ENCODE data around the gene BBX.

The BBX gene

DNA sequence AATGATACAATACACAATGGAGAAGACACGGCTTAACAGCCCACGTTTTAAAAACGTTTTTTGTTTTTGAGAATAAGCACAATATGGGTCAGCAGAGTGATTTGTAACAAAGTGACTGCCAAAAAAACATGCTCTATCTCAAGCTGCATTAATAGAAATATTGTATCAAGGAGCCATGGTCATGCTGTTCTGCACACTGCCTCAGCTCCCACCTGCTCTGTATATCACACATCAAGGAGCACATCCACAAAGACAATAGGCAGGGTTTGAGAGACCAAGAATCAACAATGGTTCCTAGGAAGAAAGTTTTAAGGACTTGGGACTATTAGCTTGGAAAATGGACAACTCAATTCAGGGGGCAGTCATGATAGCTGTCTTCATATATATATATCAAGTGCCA lies 6.3 kb upstream of the BBX start:
- Histone ChIP-seq H3K27ac (ENCODE audit: low read depth, low read length, severe bottlenecking) (no peak overlapping the region), H3K9me3 (ENCODE audit: control insufficient read depth, low read length) (no peaks in the 10 kb centered on the region), H3K4me1 (ENCODE audit: control insufficient read depth, insufficient read depth, low read length, poor library complexity, severe bottlenecking) (no peaks in the 10 kb centered on the region), H3K4me3 (ENCODE audit: extremely low read depth, insufficient read depth, low read length, poor library complexity, severe bottlenecking) (no peak overlapping the region), H3K36me3 (ENCODE audit: control insufficient read depth, insufficient read depth, low read length) (no peaks in the 10 kb centered on the region)
- no CpG with 5 or more reads among the region's 3 CpGs for WGBS, 2 experiments (ENCODE audit: insufficient coverage in 2 of 2)

DNA sequence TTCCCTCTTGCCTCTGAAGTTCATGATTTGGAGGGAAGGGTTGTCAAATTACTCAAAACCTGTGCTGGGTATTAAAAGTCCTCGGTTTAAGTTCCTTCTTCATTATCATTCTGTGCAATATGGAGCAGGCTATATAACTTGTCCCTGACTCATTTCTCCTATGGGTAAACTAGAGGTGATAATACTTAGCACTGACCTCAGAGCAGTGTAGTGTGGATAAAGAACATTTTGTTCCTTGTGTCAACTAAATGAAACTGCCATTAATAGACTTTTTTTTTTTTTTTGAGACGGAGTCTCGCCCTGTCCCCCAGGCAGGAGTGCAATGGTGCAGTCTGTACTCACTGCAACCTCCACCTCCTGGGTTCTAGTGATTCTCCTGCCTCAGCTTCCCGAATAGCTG lies 2.2 kb upstream of the BBX start:
- H3K4me3 ChIP-seq (ENCODE audit: extremely low read depth, insufficient read depth, low read length, poor library complexity, severe bottlenecking): no peak overlapping the region
- no peaks in the 10 kb centered on the region for H3K9me3 ChIP-seq (ENCODE audit: control insufficient read depth, low read length)
- WGBS, 2 experiments (ENCODE audit: insufficient coverage in 2 of 2): 76 to 88% methylated on average over 1 to 3 of the region's 4 CpGs
- H3K4me1 ChIP-seq (ENCODE audit: control insufficient read depth, insufficient read depth, low read length, poor library complexity, severe bottlenecking): no peaks in the 10 kb centered on the region
- no peak overlapping the region for H3K27ac ChIP-seq (ENCODE audit: low read depth, low read length, severe bottlenecking)
- no peaks in the 10 kb centered on the region for H3K36me3 ChIP-seq (ENCODE audit: control insufficient read depth, insufficient read depth, low read length)

DNA sequence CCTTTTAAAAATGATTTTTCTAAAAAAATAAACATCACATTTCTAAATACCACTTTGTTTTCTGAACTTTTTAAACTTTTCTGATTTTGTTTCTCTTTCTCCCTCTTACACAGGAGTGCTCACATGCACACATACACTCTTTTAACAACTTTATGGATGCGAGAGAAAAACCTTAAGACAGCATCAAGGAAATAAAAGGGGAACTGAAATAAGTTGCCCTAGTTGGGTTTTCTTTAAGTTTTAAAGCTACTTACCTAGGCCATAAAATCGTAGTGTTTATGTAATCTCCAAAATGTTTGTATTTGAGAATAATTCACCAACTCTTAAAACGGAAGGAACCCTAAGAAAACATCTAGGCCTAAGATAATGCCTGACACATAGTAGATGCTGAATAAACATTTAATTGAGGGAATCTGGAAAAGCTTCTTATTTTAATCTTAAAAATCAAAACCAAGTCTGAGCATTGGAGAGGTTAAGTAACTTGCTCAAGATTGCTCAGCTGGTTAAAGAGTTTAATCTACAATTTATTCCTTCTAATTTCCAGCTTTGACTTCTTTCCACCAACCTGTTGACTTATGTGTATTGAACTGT lies 1.2 kb upstream of the BBX start:
- no CpG with 5 or more reads among the region's 3 CpGs for WGBS, 2 experiments (ENCODE audit: insufficient coverage in 2 of 2)
- no peak overlapping the region for H3K27ac ChIP-seq (ENCODE audit: low read depth, low read length, severe bottlenecking)
- no peaks in the 10 kb centered on the region for H3K9me3 ChIP-seq (ENCODE audit: control insufficient read depth, low read length)
- H3K4me1 ChIP-seq (ENCODE audit: control insufficient read depth, insufficient read depth, low read length, poor library complexity, severe bottlenecking): no peaks in the 10 kb centered on the region
- H3K4me3 ChIP-seq (ENCODE audit: extremely low read depth, insufficient read depth, low read length, poor library complexity, severe bottlenecking): no peak overlapping the region
- H3K36me3 ChIP-seq (ENCODE audit: control insufficient read depth, insufficient read depth, low read length): peaks cover under 1% of the 10 kb centered on the region

DNA sequence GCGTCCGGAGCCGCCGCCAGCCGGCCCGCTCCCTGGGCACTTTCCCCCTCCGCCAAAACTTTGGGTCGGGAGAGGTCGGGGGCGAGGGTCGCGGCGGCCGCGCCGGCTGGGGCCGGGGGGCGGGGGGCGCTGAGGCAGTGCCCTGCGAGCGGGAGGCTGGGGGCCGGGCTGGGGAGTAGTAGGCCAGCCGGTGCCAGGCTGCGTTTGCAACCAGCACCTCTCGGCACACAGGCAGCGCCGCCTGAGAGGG lies 452 bp downstream of the BBX start:
- Histone ChIP-seq H3K4me3 (ENCODE audit: extremely low read depth, insufficient read depth, low read length, poor library complexity, severe bottlenecking) (peak overlapping the region; percentile 82), H3K27ac (ENCODE audit: low read depth, low read length, severe bottlenecking) (peak overlapping the region; percentile 73), H3K36me3 (ENCODE audit: control insufficient read depth, insufficient read depth, low read length) (peaks cover 7% of the 10 kb centered on the region), H3K9me3 (ENCODE audit: control insufficient read depth, low read length) (no peaks in the 10 kb centered on the region), H3K4me1 (ENCODE audit: control insufficient read depth, insufficient read depth, low read length, poor library complexity, severe bottlenecking) (no peaks in the 10 kb centered on the region)
- 0% methylated on average over 6 to 25 of the region's 27 CpGs for WGBS, 2 experiments (ENCODE audit: insufficient coverage in 2 of 2)

DNA sequence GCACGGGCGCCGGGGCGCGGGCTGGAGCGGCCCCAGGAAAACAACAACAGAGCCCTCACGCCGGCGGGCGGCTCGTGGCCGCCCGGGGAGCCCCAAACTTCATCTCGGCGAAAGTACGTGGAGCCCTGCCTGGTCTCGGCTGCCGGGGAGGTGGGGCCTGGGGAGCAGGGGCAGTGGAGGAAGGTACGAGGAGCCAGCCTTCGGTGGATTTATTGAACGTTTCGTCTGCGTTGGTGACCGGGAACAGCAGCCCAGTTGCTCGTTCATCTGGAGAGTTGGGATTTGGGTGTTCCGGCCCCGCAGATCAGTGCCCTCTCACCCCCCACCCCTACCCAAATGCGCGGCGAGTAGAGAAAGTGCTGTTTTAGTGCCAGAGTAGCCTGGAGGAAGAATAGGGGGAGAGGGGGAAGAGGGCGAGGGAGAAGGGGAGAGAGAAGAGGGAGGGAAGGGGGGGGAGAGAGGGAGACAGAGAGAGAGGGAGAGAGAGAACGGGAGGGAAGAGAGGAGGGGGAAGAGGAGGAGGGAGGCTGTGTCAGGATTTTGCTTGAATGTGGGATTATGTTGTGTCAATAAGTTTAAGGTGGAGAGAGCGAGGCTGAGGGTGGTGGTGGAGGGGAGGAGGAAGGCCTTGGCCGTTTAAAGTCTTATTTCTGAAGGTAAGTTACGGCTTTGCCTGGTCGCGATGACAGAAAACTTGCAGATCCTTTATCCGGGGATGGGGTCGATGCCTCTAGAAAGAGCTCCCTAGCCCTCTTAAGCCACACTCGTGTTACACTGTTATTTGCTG lies 970 bp downstream of the BBX start:
- Histone ChIP-seq H3K27ac (ENCODE audit: low read depth, low read length, severe bottlenecking) (peak overlapping the region; percentile 73), H3K4me1 (ENCODE audit: control insufficient read depth, insufficient read depth, low read length, poor library complexity, severe bottlenecking) (no peaks in the 10 kb centered on the region), H3K36me3 (ENCODE audit: control insufficient read depth, insufficient read depth, low read length) (peaks cover 7% of the 10 kb centered on the region), H3K4me3 (ENCODE audit: extremely low read depth, insufficient read depth, low read length, poor library complexity, severe bottlenecking) (peak overlapping the region; percentile 82), H3K9me3 (ENCODE audit: control insufficient read depth, low read length) (no peaks in the 10 kb centered on the region)
- 0 to 1% methylated on average over 17 to 24 of the region's 40 CpGs for WGBS, 2 experiments (ENCODE audit: insufficient coverage in 2 of 2)

DNA sequence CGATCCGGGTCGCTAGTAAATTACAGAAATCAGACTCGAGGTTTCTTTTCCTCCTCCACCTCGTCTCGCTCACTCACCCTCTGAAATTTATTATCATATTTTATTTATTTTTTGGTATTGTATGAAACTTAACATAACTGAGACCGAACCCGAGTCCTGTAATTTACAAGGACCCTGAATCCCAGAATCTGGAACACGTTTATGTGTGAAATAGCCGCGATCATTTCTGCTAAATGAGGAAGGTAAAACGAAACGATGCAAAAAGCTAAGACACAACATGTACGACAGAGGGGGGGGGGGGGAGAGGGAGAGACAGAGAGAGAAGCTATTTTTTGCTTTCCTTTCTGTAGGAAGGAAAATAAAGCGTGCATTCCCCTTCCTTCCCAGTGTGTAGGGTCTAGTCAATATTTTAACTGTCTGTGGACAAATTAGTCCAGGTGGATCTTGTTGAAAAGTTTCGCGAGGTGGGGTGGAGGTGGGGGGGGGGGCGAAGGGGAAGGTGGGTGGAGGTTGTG lies 1.6 kb downstream of the BBX start:
- Histone ChIP-seq H3K36me3 (ENCODE audit: control insufficient read depth, insufficient read depth, low read length) (peaks cover 7% of the 10 kb centered on the region), H3K4me1 (ENCODE audit: control insufficient read depth, insufficient read depth, low read length, poor library complexity, severe bottlenecking) (no peaks in the 10 kb centered on the region), H3K27ac (ENCODE audit: low read depth, low read length, severe bottlenecking) (peak overlapping the region; percentile 48), H3K9me3 (ENCODE audit: control insufficient read depth, low read length) (no peaks in the 10 kb centered on the region), H3K4me3 (ENCODE audit: extremely low read depth, insufficient read depth, low read length, poor library complexity, severe bottlenecking) (peak overlapping the region; percentile 82)
- WGBS, 2 experiments (ENCODE audit: insufficient coverage in 2 of 2): 0% methylated on average over 3 to 6 of the region's 18 CpGs

DNA sequence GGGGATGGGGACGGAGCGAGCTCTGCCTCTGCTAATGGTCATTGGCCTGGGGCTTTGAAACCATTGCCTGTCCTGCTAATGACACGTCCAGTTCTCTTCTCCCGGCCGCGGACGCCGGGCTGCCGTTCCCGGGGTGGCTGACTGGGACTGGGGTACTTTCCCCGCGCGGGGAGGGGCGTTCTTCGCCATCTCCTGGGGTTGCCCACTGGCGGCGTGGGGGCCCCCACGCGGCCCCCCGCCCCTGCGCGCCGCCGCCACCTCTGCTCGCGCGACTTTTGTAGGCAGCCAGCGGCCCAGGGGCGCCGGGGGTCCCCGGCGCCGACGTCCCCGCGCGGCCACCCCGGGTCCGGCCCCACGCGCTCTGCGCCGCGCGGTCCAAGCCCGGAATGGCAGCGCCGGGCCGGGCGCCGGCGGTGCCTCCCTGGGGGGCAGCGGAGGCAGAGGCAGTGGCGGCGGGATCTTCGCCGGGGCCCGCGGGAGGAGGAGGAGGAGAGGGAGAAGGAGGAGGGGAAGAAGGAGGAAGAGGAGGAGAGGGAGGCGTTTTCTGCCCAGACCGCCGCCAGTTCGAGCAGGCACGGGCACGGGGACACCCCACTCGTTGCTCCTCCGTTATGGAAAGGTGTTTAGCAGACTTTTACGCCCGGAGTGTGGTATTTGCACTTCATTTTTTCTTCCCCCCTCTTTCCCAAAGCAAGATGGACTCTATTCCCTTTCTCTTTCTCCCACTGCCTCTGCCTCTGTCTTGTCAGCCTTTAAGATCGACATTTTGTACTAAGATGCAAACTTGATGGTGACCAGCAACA lies 2.3 kb downstream of the BBX start:
- Histone ChIP-seq H3K4me3 (ENCODE audit: extremely low read depth, insufficient read depth, low read length, poor library complexity, severe bottlenecking) (peak overlapping the region; percentile 82), H3K27ac (ENCODE audit: low read depth, low read length, severe bottlenecking) (peak overlapping the region; percentile 48), H3K9me3 (ENCODE audit: control insufficient read depth, low read length) (no peaks in the 10 kb centered on the region), H3K4me1 (ENCODE audit: control insufficient read depth, insufficient read depth, low read length, poor library complexity, severe bottlenecking) (no peaks in the 10 kb centered on the region), H3K36me3 (ENCODE audit: control insufficient read depth, insufficient read depth, low read length) (peaks cover 7% of the 10 kb centered on the region)
- WGBS, 2 experiments (ENCODE audit: insufficient coverage in 2 of 2): 0% methylated on average over 18 to 36 of the region's 70 CpGs

DNA sequence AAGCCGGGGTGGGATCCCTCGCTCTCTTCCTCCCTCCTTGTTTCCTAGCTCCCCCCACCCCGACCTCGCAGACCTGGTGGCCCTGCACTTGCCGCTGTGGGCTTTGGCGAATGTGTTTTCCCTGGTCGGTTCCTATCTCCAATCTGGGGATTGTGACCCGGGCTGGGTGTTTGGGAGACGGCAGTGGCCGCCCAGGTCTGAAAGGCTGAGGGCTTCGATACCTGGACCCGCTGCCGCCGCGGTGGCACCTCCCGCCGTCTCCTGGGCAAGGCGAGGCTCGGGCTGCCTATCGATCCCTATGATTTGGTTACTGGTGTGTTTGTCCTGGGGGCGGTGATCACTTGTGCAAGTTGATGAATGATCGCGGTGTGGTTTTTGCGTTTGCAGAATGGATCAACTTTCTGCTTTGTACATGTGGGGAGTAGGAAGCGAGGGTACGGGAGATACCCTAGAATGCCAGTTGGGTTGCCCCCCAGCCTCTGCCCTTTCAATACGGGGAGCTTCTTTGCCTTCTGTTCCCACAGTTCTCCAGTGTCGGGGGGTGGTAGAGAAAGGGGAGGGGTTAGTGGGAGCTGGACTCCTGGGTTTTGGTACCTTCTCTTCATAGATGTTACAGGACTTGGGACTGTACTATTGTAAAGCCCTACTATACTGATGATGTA lies 3.0 kb downstream of the BBX start:
- Histone ChIP-seq H3K4me3 (ENCODE audit: extremely low read depth, insufficient read depth, low read length, poor library complexity, severe bottlenecking) (peak overlapping the region; percentile 82), H3K27ac (ENCODE audit: low read depth, low read length, severe bottlenecking) (no peak overlapping the region), H3K36me3 (ENCODE audit: control insufficient read depth, insufficient read depth, low read length) (peaks cover 8% of the 10 kb centered on the region), H3K9me3 (ENCODE audit: control insufficient read depth, low read length) (no peaks in the 10 kb centered on the region), H3K4me1 (ENCODE audit: control insufficient read depth, insufficient read depth, low read length, poor library complexity, severe bottlenecking) (no peaks in the 10 kb centered on the region)
- 2 to 3% methylated on average over 23 to 24 of the region's 28 CpGs for WGBS, 2 experiments (ENCODE audit: insufficient coverage in 2 of 2)

DNA sequence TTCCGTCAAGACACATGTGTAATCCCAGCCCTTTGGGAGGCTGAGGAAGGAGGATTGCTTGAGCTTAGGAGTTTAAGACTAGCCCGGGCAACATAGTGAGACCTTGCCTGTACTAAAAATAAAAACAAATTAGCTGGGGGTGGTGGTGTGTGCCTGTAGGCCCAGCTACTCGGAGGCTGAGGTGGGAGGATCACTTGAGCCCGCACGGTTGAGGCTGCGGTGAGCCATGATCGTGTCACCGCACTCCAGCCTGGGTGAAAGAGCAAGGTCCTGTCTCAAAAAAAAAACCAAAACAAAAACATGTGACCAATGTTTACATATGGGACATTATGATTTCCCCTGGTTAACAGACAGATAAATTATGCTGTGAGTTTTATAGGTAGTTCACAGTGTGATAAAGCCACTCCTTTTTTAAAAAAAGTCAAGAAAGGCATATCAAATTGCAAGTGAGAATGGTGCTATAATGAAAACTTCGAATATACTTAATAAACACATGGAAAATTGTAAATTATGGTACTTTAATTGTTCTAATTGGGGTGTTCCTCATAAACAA lies 9.2 kb downstream of the BBX start:
- peaks cover 17% of the 10 kb centered on the region for H3K36me3 ChIP-seq (ENCODE audit: control insufficient read depth, insufficient read depth, low read length)
- H3K4me3 ChIP-seq (ENCODE audit: extremely low read depth, insufficient read depth, low read length, poor library complexity, severe bottlenecking): no peak overlapping the region
- H3K9me3 ChIP-seq (ENCODE audit: control insufficient read depth, low read length): no peaks in the 10 kb centered on the region
- H3K4me1 ChIP-seq (ENCODE audit: control insufficient read depth, insufficient read depth, low read length, poor library complexity, severe bottlenecking): no peaks in the 10 kb centered on the region
- no peak overlapping the region for H3K27ac ChIP-seq (ENCODE audit: low read depth, low read length, severe bottlenecking)
- 100% methylated on average over 5 of the region's 9 CpGs; no CpG with 5 or more reads in 1 of the 2 experiments for WGBS, 2 experiments (ENCODE audit: insufficient coverage in 2 of 2)

DNA sequence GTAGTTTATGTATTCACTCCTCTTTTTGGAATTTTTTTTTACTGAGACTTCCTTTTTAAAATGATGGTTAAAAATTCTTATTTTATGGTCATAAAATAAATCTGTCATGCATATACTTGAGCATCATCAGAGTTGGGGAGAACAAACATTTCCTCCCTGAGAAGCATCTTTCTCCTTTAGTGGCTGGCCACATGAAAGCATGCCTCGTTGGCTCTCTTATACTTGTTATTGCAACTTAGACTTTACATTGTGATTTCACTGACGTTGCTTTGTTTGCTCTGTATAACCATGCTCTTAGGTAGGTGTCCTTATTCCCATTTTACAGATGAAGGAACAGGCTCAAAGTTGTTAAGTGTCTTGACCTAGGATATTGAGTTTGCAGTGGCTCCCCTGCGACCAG lies 18.1 kb downstream of the BBX start:
- no peak overlapping the region for H3K4me3 ChIP-seq (ENCODE audit: extremely low read depth, insufficient read depth, low read length, poor library complexity, severe bottlenecking)
- H3K36me3 ChIP-seq (ENCODE audit: control insufficient read depth, insufficient read depth, low read length): peaks cover 8% of the 10 kb centered on the region
- H3K9me3 ChIP-seq (ENCODE audit: control insufficient read depth, low read length): no peaks in the 10 kb centered on the region
- WGBS, 2 experiments (ENCODE audit: insufficient coverage in 2 of 2): 77 to 97% methylated on average over 2 to 3 of the region's 3 CpGs
- H3K4me1 ChIP-seq (ENCODE audit: control insufficient read depth, insufficient read depth, low read length, poor library complexity, severe bottlenecking): no peaks in the 10 kb centered on the region
- no peak overlapping the region for H3K27ac ChIP-seq (ENCODE audit: low read depth, low read length, severe bottlenecking)
